Measurements from ENCODE around the gene CDRT4.

DNA sequence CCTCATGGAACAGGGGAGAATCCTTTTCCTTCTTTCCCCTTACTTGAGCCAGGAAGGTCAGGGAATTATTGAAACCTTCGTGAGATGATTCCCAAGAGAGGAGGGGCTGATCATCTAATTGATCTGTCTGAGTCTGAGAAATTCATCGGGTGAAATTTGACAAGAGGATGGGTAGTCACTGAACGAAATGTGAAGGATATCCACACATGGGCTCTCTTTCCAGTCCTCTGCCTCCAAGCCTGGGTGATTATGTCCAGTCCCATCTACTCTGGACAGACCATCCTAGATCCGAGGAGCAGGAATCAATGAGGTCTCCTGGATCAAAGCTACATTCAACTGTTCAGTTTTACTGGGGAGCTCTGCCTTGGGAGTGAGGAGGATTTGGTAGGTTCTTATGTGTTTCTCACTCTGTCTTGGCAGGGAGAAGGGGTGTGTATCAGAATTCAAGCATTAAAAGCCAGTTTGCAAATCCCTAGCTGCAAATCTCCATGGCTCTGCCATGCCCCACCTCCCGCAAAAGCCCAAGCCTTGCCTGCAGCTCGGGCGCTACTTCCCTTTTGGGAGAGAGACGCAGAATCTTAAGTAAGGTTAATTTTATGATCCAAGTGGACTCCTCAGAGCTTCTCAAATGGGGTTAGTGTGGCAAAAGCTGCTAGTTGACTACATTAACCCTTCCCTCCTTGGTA, 78.9 kb downstream of the CDRT4 start:
- TF ChIP-seq, protein P1, sequence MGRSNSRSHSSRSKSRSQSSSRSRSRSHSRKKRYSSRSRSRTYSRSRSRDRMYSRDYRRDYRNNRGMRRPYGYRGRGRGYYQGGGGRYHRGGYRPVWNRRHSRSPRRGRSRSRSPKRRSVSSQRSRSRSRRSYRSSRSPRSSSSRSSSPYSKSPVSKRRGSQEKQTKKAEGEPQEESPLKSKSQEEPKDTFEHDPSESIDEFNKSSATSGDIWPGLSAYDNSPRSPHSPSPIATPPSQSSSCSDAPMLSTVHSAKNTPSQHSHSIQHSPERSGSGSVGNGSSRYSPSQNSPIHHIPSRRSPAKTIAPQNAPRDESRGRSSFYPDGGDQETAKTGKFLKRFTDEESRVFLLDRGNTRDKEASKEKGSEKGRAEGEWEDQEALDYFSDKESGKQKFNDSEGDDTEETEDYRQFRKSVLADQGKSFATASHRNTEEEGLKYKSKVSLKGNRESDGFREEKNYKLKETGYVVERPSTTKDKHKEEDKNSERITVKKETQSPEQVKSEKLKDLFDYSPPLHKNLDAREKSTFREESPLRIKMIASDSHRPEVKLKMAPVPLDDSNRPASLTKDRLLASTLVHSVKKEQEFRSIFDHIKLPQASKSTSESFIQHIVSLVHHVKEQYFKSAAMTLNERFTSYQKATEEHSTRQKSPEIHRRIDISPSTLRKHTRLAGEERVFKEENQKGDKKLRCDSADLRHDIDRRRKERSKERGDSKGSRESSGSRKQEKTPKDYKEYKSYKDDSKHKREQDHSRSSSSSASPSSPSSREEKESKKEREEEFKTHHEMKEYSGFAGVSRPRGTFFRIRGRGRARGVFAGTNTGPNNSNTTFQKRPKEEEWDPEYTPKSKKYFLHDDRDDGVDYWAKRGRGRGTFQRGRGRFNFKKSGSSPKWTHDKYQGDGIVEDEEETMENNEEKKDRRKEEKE (IDR thresholded peaks at IDR 0.05): no peak
- TF ChIP-seq EZH2 (IDR thresholded peaks at IDR 0.05; ENCODE audit: borderline replicate concordance, control insufficient read depth, low read depth, low read length) (no peak), NBN (IDR thresholded peaks at IDR 0.05) (no peak), ZSCAN29 (IDR thresholded peaks at IDR 0.05) (no peak), SMC3 (IDR thresholded peaks at IDR 0.05; ENCODE audit: borderline replicate concordance, low read length) (no peak), TCF7 (IDR thresholded peaks at IDR 0.05; ENCODE audit: borderline replicate concordance) (no peak), JUNB (IDR thresholded peaks at IDR 0.05) (no peak), CHD1 (IDR thresholded peaks at IDR 0.05; ENCODE audit: low read depth, low read length) (no peak)
- TF ChIP-seq, protein P2, sequence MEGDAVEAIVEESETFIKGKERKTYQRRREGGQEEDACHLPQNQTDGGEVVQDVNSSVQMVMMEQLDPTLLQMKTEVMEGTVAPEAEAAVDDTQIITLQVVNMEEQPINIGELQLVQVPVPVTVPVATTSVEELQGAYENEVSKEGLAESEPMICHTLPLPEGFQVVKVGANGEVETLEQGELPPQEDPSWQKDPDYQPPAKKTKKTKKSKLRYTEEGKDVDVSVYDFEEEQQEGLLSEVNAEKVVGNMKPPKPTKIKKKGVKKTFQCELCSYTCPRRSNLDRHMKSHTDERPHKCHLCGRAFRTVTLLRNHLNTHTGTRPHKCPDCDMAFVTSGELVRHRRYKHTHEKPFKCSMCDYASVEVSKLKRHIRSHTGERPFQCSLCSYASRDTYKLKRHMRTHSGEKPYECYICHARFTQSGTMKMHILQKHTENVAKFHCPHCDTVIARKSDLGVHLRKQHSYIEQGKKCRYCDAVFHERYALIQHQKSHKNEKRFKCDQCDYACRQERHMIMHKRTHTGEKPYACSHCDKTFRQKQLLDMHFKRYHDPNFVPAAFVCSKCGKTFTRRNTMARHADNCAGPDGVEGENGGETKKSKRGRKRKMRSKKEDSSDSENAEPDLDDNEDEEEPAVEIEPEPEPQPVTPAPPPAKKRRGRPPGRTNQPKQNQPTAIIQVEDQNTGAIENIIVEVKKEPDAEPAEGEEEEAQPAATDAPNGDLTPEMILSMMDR (IDR thresholded peaks at IDR 0.05 in 2 of 3, conservative IDR thresholded peaks at IDR 0.05 in 1 of 3; ENCODE audit: control insufficient read depth in 2 of 3, extremely low read depth in 1 of 3, insufficient read depth in 1 of 3, low read depth in 3 of 3, low read length in 3 of 3): no peak
